ENCODE measurements around the gene MAML1.
A peak's percentile ranks its signal among the peaks of the same experiment; 100 is the strongest.
"Not testable (repeated sequence)": the region's sequence is repeated elsewhere in the genome, so short reads cannot be mapped to it uniquely, and the experiment has no call there.

MAML1 gene, protein sequence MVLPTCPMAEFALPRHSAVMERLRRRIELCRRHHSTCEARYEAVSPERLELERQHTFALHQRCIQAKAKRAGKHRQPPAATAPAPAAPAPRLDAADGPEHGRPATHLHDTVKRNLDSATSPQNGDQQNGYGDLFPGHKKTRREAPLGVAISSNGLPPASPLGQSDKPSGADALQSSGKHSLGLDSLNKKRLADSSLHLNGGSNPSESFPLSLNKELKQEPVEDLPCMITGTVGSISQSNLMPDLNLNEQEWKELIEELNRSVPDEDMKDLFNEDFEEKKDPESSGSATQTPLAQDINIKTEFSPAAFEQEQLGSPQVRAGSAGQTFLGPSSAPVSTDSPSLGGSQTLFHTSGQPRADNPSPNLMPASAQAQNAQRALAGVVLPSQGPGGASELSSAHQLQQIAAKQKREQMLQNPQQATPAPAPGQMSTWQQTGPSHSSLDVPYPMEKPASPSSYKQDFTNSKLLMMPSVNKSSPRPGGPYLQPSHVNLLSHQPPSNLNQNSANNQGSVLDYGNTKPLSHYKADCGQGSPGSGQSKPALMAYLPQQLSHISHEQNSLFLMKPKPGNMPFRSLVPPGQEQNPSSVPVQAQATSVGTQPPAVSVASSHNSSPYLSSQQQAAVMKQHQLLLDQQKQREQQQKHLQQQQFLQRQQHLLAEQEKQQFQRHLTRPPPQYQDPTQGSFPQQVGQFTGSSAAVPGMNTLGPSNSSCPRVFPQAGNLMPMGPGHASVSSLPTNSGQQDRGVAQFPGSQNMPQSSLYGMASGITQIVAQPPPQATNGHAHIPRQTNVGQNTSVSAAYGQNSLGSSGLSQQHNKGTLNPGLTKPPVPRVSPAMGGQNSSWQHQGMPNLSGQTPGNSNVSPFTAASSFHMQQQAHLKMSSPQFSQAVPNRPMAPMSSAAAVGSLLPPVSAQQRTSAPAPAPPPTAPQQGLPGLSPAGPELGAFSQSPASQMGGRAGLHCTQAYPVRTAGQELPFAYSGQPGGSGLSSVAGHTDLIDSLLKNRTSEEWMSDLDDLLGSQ

GRCh38 chr5:179732412-179732917 lies at the start of gene MAML1:
Gene MAML1, plus strand, starts transcription at chr5:179732822. Its CDS starts 291 bp downstream, at chr5:179733113.
- DNase-seq (ENCODE audit: low read depth): peak; percentile 98

GRCh38 chr5:179689212-179689611 lies 43.4 kb upstream of the MAML1 start:
- DNase-seq (ENCODE audit: low read depth): not testable (repeated sequence)

DNA sequence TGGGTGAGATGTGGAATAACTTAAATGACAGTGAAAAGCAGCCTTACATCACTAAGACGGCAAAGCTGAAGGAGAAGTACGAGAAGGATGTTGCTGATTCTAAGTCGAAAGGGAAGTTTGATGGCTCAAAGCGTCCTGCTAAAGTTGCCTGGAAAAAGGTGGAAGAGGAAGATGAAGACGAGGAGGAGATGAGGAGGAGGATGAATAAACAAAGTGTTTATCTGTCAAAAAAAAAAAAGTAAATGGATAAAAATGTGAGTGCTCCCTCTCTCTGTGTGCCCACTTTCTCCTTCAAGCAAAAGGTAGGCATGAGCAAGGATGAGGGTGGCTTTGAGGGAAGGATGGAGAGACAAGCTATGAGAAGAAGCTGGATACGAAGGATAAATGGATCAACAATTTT lies 38.1 kb upstream of the MAML1 start:
- DNase-seq (ENCODE audit: low read depth): no peak

GRCh38 chr5:179696603-179697002 lies 36.0 kb upstream of the MAML1 start:
- DNase-seq (ENCODE audit: low read depth): no peak

GRCh38 chr5:179697108-179697507 lies 35.5 kb upstream of the MAML1 start:
- DNase-seq (ENCODE audit: low read depth): no peak

DNA sequence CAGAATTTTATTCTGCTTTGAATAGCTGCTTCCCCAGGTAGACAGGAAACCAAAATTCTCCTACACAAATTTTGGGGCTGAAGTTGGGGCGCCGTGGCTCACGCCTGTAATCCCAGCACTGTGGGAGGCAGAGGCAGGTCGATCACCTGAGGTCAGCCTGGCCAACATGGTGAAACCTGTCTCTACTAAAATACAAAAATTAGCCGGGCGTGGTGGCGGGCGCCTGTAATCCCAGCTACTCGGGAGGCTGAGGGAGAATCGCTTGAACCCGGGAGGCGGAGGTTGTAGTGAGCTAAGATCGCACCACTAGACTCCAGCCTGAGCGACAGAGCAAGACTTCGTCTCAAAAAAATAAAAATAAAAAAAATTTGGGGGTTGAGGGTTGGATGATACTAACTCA lies 35.1 kb upstream of the MAML1 start:
- not testable (repeated sequence) for DNase-seq (ENCODE audit: low read depth)

DNA sequence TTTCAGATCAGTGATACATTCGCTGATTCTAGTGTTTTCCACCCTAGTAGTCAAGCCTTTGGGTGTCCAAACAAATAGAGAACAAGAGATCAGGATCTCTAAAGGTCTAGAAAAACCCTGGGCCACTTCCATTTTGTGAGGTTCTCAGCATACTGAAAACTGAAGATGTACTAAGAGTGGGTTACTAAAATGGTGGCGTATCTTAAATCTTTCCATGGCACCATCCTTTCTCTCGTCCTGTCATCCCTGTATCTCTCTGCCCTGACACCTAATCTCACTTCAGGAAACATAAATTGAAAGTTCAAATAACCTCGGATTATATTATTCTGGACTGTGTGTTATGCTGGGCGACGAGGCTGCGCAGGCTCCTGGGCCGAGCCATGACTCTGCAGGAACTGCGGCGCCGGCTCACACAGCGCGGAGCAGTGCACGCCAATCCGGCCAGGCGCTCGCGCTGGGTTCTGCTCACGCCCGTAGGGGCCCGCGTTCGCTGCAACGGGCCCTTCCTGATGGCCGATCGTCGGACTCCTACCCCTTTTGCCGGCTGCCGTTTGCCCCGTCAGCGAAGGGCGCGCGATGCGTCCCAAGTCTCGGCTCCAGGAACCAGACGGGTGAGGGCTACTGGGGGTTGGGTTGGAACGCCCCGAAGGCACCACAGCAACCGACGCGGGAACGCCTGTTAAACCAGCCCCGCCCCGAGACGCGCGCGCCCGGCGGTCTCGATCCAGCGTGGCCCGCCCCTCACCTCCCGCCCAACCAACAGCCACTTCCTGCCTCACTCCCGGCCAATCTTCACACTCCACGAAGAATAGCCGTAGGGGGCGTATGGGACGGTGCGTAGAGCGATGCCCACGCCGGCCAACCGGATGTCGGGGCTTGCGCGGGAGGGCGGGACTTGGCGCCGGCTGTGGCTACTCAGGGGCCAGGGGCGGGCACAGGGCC lies 34.4 kb upstream of the MAML1 start:
- peak; percentile 98 for DNase-seq (ENCODE audit: low read depth)

- no peak for DNase-seq (ENCODE audit: low read depth)
These were observed 33.5 kb upstream of the MAML1 start, which contains the start of gene CANX for GRCh38 chr5:179698935-179699615. Gene CANX, plus strand, starts transcription at chr5:179698967. Its CDS starts 6,715 bp downstream, at chr5:179705682.

GRCh38 chr5:179699616-179700237 lies 32.9 kb upstream of the MAML1 start:
- no peak for DNase-seq (ENCODE audit: low read depth)

GRCh38 chr5:179700401-179700918 lies 32.2 kb upstream of the MAML1 start:
- DNase-seq (ENCODE audit: low read depth): no peak

- DNase-seq (ENCODE audit: low read depth): no peak
These were observed 16.3 kb upstream of the MAML1 start for GRCh38 chr5:179716286-179716685.

DNA sequence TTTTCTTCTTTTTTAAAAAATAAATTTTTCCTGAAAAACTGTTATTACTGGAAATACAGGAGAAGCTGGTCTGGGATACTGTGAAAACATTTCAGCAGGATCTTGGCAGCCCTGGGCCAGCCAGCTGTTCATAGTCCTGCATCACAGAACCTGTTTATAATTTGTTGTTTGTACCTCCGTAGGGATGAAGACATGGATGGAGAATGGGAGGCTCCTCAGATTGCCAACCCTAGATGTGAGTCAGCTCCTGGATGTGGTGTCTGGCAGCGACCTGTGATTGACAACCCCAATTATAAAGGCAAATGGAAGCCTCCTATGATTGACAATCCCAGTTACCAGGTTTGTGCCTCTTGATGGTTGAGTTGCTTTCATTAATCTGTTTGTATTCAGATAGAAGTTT lies 12.4 kb upstream of the MAML1 start:
- no peak for DNase-seq (ENCODE audit: low read depth)

DNA sequence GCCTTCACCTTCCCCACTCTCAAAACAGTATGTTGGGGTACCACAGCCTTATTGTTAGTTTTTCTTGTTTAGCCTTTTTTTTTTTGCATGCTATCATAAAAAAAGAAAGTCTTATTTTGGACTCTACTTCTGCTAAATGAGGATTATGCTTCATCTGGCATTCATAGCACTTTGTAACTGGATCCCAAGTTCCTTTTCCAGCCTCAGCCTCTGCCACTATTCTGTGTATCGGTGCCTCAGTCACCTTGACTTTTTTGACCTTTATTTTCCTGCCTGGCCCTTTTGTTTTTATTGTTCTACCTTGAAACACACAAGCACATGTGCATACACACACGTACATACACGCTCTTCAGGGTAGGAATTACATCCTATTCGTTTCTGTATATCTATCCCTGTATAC lies 8.5 kb upstream of the MAML1 start:
- DNase-seq (ENCODE audit: low read depth): no peak

- DNase-seq (ENCODE audit: low read depth): no peak
These were observed 5.5 kb upstream of the MAML1 start for GRCh38 chr5:179727106-179727505.

DNA sequence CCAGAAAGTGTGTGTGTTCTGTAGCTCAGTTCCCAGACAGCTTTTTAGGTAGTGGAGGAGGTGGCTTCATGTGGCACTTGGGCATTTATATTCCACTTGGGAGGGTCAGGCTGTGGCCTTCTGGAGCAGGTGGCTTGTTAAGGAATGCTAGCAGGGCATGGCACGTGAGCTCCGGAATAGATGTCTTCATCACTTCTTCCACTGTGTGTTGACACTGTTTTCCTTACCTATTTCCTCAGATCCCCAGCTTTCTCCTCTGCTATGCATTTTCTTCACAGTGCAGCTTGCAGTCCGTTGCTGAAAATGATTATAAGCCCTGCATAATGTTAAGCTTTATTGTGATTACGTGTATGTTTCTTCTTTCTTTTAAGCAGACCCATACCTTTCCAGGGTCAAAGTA lies 3.3 kb upstream of the MAML1 start:
- no peak for DNase-seq (ENCODE audit: low read depth)

GRCh38 chr5:179729727-179730126 lies 2.9 kb upstream of the MAML1 start:
- no peak for DNase-seq (ENCODE audit: low read depth)

DNA sequence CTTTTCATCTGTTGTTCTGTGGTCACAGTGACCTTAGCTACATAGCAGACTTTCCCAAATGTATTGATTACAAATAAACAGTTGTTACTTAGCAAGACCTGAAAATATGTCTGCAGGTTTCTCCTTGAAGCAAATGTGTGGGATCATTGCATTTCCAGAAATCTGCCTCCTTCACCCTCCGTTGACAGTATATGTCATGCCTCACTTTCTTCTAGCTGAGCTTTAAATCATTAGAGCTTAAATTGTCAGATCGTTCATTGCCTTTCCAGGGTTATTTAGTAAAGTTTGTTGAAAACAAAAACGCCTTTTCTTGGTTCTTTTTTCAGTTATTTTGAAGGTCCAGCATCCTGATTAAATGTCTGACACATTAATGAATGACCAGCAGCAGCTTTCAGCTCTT lies 2.3 kb upstream of the MAML1 start:
- no peak for DNase-seq (ENCODE audit: low read depth)

- DNase-seq (ENCODE audit: low read depth): no peak
These were observed 1.8 kb upstream of the MAML1 start for GRCh38 chr5:179730852-179731251.

DNA sequence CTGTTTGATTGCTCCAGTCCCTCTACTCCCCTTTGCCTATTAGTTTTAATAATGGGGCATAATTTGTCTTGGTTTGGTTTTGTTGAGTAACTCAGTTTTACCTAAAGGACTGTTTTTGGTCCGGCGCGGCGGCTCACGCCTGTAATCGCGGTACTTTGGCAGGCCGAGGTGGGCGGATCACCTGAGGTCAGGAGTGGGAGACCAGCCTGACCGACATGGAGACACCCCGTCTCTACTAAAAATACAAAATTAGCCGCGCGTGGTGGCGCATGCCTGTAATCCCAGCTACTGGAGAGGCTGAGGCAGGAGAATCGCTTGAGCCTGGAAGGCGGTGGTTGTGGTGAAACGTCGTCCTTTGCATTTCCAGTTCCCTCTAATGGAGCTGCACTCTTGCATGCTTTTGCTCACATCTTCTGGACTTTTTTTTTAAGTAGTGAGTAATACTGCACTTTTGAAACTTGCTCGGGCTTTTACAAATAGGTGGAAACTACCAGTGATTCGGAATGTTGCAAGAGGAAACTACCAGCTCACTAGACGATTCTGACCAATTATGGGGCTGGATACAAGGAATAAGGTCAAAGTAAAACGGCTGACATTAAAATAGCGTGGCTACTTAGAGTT lies 721 bp upstream of the MAML1 start:
- DNase-seq (ENCODE audit: low read depth): peak; percentile 89
